GM18498 (cell line): ENCODE measurements around the gene SMYD3.

Source experiments
- ATAC-seq: cut with Tn5 transposase; IDR thresholded peaks from one replicate; pipeline ENCODE4 v1.9.1; 2021; ENCODE audit warnings: mild to moderate bottlenecking, moderate library complexity; ENCODE audit not compliant: unreplicated experiment

SMYD3 gene

GRCh38 chr1:246001142-246001836, 505.8 kb downstream of the SMYD3 start:
- no peak for ATAC-seq

- ATAC-seq, result no peak
These were observed 506.5 kb downstream of the SMYD3 start for GRCh38 chr1:246000638-246001015.

GRCh38 chr1:245999697-246000637, 507.1 kb downstream of the SMYD3 start:
- ATAC-seq, result peak; percentile 70

- ATAC-seq, result no peak
These were observed 509.4 kb downstream of the SMYD3 start for GRCh38 chr1:245997471-245998258.

- ATAC-seq, result no peak
These were observed 510.3 kb downstream of the SMYD3 start for GRCh38 chr1:245996811-245997210.

- ATAC-seq, result no peak
These were observed 511.6 kb downstream of the SMYD3 start for GRCh38 chr1:245995474-245995873.

- ATAC-seq, result no peak
These were observed 515.8 kb downstream of the SMYD3 start for GRCh38 chr1:245991266-245991665.

- ATAC-seq, result peak; percentile 89
These were observed 516.6 kb downstream of the SMYD3 start for GRCh38 chr1:245990315-245991022.

- ATAC-seq, result no peak
These were observed 518.5 kb downstream of the SMYD3 start for GRCh38 chr1:245988393-245989078.

GRCh38 chr1:245987997-245988392, 519.1 kb downstream of the SMYD3 start:
- no peak for ATAC-seq

- ATAC-seq, result no peak
These were observed 519.5 kb downstream of the SMYD3 start for GRCh38 chr1:245987577-245987976.

- no peak for ATAC-seq
These were observed 519.9 kb downstream of the SMYD3 start for GRCh38 chr1:245987219-245987545.

- no peak for ATAC-seq
These were observed 520.5 kb downstream of the SMYD3 start for GRCh38 chr1:245986404-245987218.

GRCh38 chr1:245984390-245985155, 522.5 kb downstream of the SMYD3 start:
- no peak for ATAC-seq

- no peak for ATAC-seq
These were observed 523.6 kb downstream of the SMYD3 start for GRCh38 chr1:245983294-245983967.

GRCh38 chr1:245979589-245979988, 527.5 kb downstream of the SMYD3 start:
- ATAC-seq, result no peak

- ATAC-seq, result no peak
These were observed 528.2 kb downstream of the SMYD3 start for GRCh38 chr1:245978915-245979314.

- ATAC-seq, result no peak
These were observed 534.6 kb downstream of the SMYD3 start for GRCh38 chr1:245972476-245972875.
